ENCODE data around the gene ZBED2.

The ZBED2 gene

DNA sequence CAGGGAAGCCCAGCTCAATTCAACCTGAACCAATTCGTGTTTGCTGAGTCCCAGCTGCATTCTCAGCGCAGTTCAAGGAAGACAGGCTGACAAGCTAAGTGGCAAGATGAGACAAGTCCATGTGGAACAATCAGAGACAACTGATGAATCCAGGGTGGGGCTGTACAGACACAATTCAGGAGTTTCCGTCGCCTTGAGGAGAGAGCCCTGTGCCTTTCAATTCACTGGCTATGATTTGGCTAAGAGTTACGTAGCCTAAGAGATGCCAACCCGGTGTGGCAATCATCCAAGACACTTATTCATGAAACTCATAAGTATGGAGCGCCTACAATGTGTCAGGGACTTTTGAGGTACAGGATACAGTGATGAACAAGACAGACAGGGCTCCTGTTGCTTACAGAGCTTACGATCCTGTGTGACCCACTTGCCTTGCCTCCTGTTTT is 15.5 kb upstream of the ZBED2 start:
- H3K4me3 ChIP-seq (ENCODE audit: low read depth, low read length) = no peak overlapping the region
- TF ChIP-seq, protein P1, sequence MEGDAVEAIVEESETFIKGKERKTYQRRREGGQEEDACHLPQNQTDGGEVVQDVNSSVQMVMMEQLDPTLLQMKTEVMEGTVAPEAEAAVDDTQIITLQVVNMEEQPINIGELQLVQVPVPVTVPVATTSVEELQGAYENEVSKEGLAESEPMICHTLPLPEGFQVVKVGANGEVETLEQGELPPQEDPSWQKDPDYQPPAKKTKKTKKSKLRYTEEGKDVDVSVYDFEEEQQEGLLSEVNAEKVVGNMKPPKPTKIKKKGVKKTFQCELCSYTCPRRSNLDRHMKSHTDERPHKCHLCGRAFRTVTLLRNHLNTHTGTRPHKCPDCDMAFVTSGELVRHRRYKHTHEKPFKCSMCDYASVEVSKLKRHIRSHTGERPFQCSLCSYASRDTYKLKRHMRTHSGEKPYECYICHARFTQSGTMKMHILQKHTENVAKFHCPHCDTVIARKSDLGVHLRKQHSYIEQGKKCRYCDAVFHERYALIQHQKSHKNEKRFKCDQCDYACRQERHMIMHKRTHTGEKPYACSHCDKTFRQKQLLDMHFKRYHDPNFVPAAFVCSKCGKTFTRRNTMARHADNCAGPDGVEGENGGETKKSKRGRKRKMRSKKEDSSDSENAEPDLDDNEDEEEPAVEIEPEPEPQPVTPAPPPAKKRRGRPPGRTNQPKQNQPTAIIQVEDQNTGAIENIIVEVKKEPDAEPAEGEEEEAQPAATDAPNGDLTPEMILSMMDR (IDR thresholded peaks at IDR 0.05; ENCODE audit: low read depth, low read length, missing control alignments) = no peak
- no peak for DNase-seq (ENCODE audit: low read depth)

DNA sequence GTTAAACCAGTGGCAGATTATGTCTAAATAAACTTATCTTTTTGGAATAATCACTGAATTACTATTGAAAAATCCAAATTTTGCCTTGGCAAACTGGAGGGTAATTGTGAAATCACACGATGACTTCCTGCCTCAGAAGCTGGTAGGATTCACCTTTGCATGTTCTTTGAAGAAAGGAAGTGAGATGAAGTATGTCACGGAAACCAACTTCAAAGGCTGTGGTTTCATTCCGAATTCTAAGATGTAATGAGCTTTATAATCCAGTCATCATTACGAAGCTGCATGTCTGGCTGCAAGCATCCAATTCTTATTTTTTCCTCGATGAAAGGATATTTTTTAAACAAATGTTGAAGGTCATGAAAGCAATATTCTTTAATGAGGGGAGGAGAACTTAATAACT is 15.0 kb upstream of the ZBED2 start:
- peak; percentile 58 for DNase-seq (ENCODE audit: low read depth)
- TF ChIP-seq, protein P1 (IDR thresholded peaks at IDR 0.05; ENCODE audit: low read depth, low read length, missing control alignments) = no peak
- no peak overlapping the region for H3K4me3 ChIP-seq (ENCODE audit: low read depth, low read length)

DNA sequence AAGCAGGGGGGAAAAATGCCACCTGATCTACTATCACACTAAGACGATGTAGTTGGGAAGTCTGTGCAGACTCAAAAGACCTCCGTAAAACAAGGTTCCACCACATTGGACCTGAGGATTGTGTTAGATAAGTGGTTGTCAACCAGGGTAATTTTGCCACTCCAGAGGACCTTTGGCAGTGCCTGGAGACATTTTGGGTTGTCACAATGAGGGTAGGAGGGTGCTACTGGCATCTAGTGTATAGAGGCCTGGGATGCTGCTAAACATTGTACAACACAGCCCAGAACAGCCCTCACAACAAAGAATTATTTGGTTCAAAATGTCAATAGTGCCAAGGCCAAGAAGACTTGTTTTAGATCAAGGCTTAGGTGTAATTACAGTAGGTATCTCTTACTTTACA is 14.6 kb upstream of the ZBED2 start:
- DNase-seq (ENCODE audit: low read depth) = no peak
- TF ChIP-seq, protein P1 (IDR thresholded peaks at IDR 0.05; ENCODE audit: low read depth, low read length, missing control alignments) = no peak
- H3K4me3 ChIP-seq (ENCODE audit: low read depth, low read length) = no peak overlapping the region

DNA sequence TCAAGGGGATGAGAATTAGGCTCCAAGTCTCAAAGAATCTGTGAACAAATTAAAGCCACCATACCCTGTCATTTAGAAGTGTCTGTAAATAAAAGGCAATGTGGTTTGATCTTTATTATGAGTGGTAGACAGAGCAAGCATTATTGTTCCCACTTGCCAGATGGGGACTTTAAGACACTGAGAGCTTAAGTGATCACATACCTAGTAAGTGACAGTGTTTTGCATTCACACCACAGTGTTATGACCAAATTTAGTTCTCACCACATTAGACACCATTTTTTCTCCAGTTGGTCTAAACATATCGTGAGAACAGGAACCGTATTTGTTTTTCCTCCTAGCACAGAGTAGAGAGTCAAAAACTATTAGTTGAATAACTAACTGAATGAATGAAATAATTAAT is 13.2 kb upstream of the ZBED2 start:
- no peak overlapping the region for H3K4me3 ChIP-seq (ENCODE audit: low read depth, low read length)
- TF ChIP-seq, protein P1 (IDR thresholded peaks at IDR 0.05; ENCODE audit: low read depth, low read length, missing control alignments) = no peak
- DNase-seq (ENCODE audit: low read depth) = no peak

DNA sequence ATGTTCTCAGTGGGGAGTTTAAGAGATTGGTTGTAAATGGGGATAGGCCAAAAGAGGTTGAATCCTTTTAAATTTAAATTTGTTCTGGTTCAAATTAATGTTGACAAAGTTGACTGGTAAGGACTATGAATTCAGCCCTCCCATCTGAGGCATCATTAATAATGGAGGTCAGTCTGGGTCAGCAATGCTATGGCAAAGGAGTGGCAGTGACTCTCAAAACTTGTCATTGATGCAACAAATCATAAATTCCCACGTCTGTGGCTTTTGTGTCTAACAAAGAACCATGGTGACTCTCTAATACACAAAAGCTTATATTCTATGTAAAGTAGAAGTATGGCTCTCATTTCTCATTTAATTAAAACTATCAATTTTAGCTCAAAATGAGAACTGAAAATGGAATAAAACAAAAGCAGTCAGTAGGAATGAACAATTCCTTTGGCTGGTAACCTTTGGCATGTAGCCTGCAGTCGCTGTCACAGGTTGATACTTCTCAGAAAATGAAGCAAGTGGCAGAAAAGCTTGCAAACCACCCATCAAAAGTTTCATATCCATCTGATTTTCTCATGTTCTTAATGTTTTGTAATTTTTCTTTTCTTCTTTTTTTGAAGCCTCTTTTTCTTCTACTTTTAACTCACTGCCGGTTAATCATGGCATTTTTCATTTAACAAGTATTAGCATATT is 12.2 kb upstream of the ZBED2 start:
- no peak for DNase-seq (ENCODE audit: low read depth)
- no peak overlapping the region for H3K4me3 ChIP-seq (ENCODE audit: low read depth, low read length)
- TF ChIP-seq, protein P1 (IDR thresholded peaks at IDR 0.05; ENCODE audit: low read depth, low read length, missing control alignments) = no peak

DNA sequence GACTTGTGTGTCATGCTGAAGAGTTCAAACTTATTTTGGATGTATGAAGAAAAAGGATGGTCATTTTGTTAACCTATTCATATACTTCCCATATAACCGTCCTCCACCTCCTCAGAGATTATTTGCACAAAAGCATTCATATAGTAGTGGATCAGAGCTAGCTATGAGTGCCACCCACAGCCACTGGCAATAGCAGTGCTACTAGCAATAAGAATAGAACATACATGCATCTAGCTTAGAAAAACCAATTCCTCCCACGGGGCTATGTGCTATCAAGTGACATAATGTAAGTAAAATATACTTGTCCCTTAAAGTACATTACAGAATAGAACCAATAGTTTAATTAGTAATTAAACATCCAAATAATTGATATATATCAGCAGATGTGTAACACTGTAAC is 10.3 kb upstream of the ZBED2 start:
- TF ChIP-seq, protein P1 (IDR thresholded peaks at IDR 0.05; ENCODE audit: low read depth, low read length, missing control alignments) = no peak
- DNase-seq (ENCODE audit: low read depth) = no peak
- H3K4me3 ChIP-seq (ENCODE audit: low read depth, low read length) = no peak overlapping the region

DNA sequence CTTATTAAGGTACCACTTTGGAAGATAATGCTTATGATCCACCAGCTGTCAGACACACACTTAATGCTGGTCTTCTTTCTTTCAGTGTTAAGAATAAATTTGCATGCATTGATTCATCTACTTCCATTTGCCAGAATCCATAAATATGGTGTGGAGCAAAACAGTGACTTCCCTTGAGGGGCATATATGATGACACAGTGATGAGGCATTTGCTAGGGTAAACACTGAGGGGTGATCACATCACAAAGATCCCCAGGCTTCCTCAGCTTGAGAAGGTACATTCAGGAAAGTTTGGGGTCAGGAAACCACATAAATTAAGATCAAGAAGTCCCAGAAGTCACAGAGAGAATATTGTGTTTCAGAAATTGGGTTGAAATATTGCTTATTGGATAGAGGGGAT is 9.9 kb upstream of the ZBED2 start:
- TF ChIP-seq, protein P1 (IDR thresholded peaks at IDR 0.05; ENCODE audit: low read depth, low read length, missing control alignments) = no peak

More for the DNA sequence above, 9.9 kb upstream of the ZBED2 start:
- DNase-seq (ENCODE audit: low read depth) = no peak
- H3K4me3 ChIP-seq (ENCODE audit: low read depth, low read length) = no peak overlapping the region
